Fibroblast of lung (primary cell): Measurements from ENCODE around the gene ATP2B2.

ENCODE experiments used
- EZH2 ChIP-seq: IDR thresholded peaks from 2 replicates; pipeline ENCODE4 v1.5.1; 2012; ENCODE audit warnings: low read length, control low read depth, mild to moderate bottlenecking; ENCODE audit errors: missing control alignments
- TF ChIP-seq, protein P1 (sequence below), 2 donors: IDR thresholded peaks in 1 of 2; conservative IDR thresholded peaks in 1 of 2; 1 replicate in 1 of 2; 2 replicates in 1 of 2; pipeline ENCODE4 v1.5.1; 2011 to 2012; ENCODE audit warnings: low read length in 2 of 2, control low read depth in 1 of 2, inconsistent platforms in 1 of 2, low read depth in 1 of 2, mild to moderate bottlenecking in 1 of 2

DNA sequence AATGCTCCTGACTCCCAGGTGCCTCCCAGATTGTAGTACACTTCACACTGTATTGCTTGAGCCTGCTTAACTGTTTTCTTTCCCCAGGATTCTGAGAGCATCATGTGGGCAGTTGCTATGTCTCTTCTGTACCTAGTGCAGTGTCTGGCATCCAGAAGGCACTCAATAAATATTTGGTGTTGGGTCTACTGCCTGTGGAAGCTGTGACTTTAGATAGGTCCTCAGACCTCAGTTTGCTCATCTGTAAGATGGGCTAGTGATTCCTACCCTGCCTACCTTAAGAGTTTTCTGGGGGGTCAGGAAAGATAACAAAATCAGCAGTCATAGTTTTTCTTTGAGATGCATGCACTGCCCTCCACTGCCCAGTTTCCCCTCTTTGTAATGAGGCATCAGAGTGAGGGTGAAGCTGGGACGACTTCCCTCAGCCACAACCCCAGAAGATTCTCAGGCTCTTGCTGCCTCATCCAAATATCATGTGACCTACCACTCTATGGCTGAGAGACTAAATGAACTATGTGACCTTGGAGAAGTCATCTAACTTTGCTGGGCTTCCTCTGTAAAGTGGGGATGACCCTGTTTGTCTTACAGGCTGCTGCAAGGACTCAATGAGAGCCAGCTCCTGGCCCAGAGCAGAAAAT is 50.4 kb downstream of the ATP2B2 start:
- TF ChIP-seq, protein P1, sequence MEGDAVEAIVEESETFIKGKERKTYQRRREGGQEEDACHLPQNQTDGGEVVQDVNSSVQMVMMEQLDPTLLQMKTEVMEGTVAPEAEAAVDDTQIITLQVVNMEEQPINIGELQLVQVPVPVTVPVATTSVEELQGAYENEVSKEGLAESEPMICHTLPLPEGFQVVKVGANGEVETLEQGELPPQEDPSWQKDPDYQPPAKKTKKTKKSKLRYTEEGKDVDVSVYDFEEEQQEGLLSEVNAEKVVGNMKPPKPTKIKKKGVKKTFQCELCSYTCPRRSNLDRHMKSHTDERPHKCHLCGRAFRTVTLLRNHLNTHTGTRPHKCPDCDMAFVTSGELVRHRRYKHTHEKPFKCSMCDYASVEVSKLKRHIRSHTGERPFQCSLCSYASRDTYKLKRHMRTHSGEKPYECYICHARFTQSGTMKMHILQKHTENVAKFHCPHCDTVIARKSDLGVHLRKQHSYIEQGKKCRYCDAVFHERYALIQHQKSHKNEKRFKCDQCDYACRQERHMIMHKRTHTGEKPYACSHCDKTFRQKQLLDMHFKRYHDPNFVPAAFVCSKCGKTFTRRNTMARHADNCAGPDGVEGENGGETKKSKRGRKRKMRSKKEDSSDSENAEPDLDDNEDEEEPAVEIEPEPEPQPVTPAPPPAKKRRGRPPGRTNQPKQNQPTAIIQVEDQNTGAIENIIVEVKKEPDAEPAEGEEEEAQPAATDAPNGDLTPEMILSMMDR (conservative IDR thresholded peaks at IDR 0.05 in 1 of 2, IDR thresholded peaks at IDR 0.05 in 1 of 2; ENCODE audit: low read depth in 1 of 2, low read length in 2 of 2) = no peak
- TF ChIP-seq EZH2 = no peak
